HepG2 (cell line): Measurements from ENCODE around the gene BCAN. TPM values are rescaled to one million over a fixed set of nuclear protein-coding genes. Genes with fewer than 3 reads are reported as not detected.

ENCODE experiments used
- ATF7-NPFF ChIP-seq: sonication (generic); formaldehyde crosslinking; IDR thresholded peaks from 2 replicates; pipeline ENCODE4 v1.8.1; 2023; ENCODE audit warnings: mild to moderate bottlenecking, low read depth, missing genetic modification reagents, moderate library complexity
- BRCA1 ChIP-seq: sonication (generic); formaldehyde crosslinking; IDR thresholded peaks from 2 replicates; pipeline ENCODE4 v1.4.0; 2020; ENCODE audit warnings: missing genetic modification reagents
- ETV5 ChIP-seq: IDR thresholded peaks from 2 replicates; pipeline ENCODE4 v1.6.1; 2018; ENCODE audit warnings: missing biosample characterization, missing genetic modification reagents, inconsistent platforms, borderline replicate concordance
- HOXA3 ChIP-seq: sonication (generic); formaldehyde crosslinking; IDR thresholded peaks from 2 replicates; pipeline ENCODE4 v1.5.0; 2020; ENCODE audit warnings: missing genetic modification reagents
- ISX ChIP-seq: sonication (generic); formaldehyde crosslinking; conservative IDR thresholded peaks from 2 replicates; pipeline ENCODE4 v1.5.0; 2020; ENCODE audit warnings: missing genetic modification reagents
- NR2F6 ChIP-seq, 2 experiments: IDR thresholded peaks; 2 replicates each; pipeline ENCODE4 v1.6.1; 2016; ENCODE audit warnings: antibody characterized with exemption in 1 of 2, mild to moderate bottlenecking in 1 of 2
- PCBP2 ChIP-seq: fragments of 200-400 bp; formaldehyde crosslinking; optimal IDR thresholded peaks from 2 replicates; pipeline ENCODE3; 2018; ENCODE audit warnings: low read length, low read depth; ENCODE audit not compliant: poor library complexity, severe bottlenecking
- POLR2AphosphoS2 ChIP-seq: IDR thresholded peaks from 2 replicates; pipeline ENCODE4 v1.6.1; 2011; ENCODE audit warnings: low read depth, low read length, improper control_type of control experiment
- RBAK ChIP-seq: sonication (generic); formaldehyde crosslinking; IDR thresholded peaks from 2 replicates; pipeline ENCODE4 v1.5.1; 2020; ENCODE audit warnings: mild to moderate bottlenecking, missing genetic modification reagents
- REST ChIP-seq, 2 experiments: IDR thresholded peaks; 2 replicates each; pipeline ENCODE4 v1.6.1; 2011 to 2012; ENCODE audit warnings: low read length in 2 of 2, borderline replicate concordance in 1 of 2, low read depth in 1 of 2, mild to moderate bottlenecking in 1 of 2, moderate library complexity in 1 of 2
- RXRB ChIP-seq: IDR thresholded peaks from 2 replicates; pipeline ENCODE4 v1.6.1; 2016; ENCODE audit warnings: borderline replicate concordance, missing genetic modification reagents, missing compliant biosample characterization
- SAFB2 ChIP-seq: sonication (generic); formaldehyde crosslinking; IDR thresholded peaks from 2 replicates; pipeline ENCODE4 v1.5.1; 2020; ENCODE audit warnings: missing genetic modification reagents, low read depth, mild to moderate bottlenecking, borderline replicate concordance
- SMARCE1 ChIP-seq: fragments of 450-650 bp; IDR thresholded peaks from 2 replicates; pipeline ENCODE4 v1.6.1; 2017; ENCODE audit warnings: borderline replicate concordance
- SNAPC2 ChIP-seq: sonication (generic); formaldehyde crosslinking; IDR thresholded peaks from 2 replicates; pipeline ENCODE4 v1.8.1; 2022; ENCODE audit warnings: mild to moderate bottlenecking, missing genetic modification reagents
- SOX5 ChIP-seq: IDR thresholded peaks from 2 replicates; pipeline ENCODE4 v1.6.1; 2016; ENCODE audit warnings: borderline replicate concordance
- ZBTB7A ChIP-seq: sonication (generic); formaldehyde crosslinking; IDR thresholded peaks from 2 replicates; pipeline ENCODE4 v1.8.0; 2022; ENCODE audit warnings: mild to moderate bottlenecking, missing genetic modification reagents
- ZMAT3 ChIP-seq: sonication (generic); formaldehyde crosslinking; conservative IDR thresholded peaks from 2 replicates; pipeline ENCODE4 v1.7.0; 2021; ENCODE audit warnings: missing genetic modification reagents
- ZNF274 ChIP-seq: sonication (generic); formaldehyde crosslinking; IDR thresholded peaks from 2 replicates; pipeline ENCODE4 v1.5.1; 2020; ENCODE audit warnings: mild to moderate bottlenecking, missing genetic modification reagents
- ZNF354B ChIP-seq: sonication (generic); formaldehyde crosslinking; IDR thresholded peaks from 2 replicates; pipeline ENCODE4 v1.8.0; 2022; ENCODE audit warnings: mild to moderate bottlenecking, missing genetic modification reagents
- ZNF747 ChIP-seq: sonication (generic); formaldehyde crosslinking; IDR thresholded peaks from 2 replicates; pipeline ENCODE4 v1.8.1; 2023; ENCODE audit warnings: missing genetic modification reagents, mild to moderate bottlenecking, borderline replicate concordance
- polyA plus RNA-seq, 8 experiments: library from polyadenylated mRNA; depleted of rRNA in 3 of 8; stranded (reverse) in 7 of 8; unstranded in 1 of 8; fragments of >200 nt; fragmentation: Illumina TruSeq in 4 of 8; extraction: Trizol in 4 of 8; gene quantifications; 2 replicates each; pipeline versions ENCODE4 v1.2.1 to v1.2.3, GENCODE V29; 2011 to 2016; ENCODE audit warnings: low read depth in 4 of 8, missing spikeins in 1 of 8, mixed read lengths in 1 of 8; ENCODE audit not compliant: insufficient read depth in 1 of 8
- total RNA-seq, 5 experiments: library from RNA; depleted of rRNA; stranded (reverse); fragments of >200 nt; fragmentation: Illumina TruSeq; extraction: Trizol; gene quantifications; 2 replicates each; pipeline ENCODE4 v1.2.3, GENCODE V29; 2016; ENCODE audit warnings: low read depth in 1 of 5
- TF ChIP-seq, protein P1 (sequence below): sonication (generic); formaldehyde crosslinking; IDR thresholded peaks from 2 replicates; pipeline ENCODE4 v1.4.0; 2020; ENCODE audit warnings: missing genetic modification reagents
- TF ChIP-seq, protein P2 (sequence below): sonication (generic); formaldehyde crosslinking; IDR thresholded peaks from 2 replicates; pipeline ENCODE4 v1.4.0; 2020; ENCODE audit warnings: missing genetic modification reagents, borderline replicate concordance

Gene BCAN
- total and polyA plus RNA-seq, 2 of the 13 experiments (the other 11 are each of a cell fraction or from before 2014, with no cell fraction given): not detected

- TF ChIP-seq, protein P1, sequence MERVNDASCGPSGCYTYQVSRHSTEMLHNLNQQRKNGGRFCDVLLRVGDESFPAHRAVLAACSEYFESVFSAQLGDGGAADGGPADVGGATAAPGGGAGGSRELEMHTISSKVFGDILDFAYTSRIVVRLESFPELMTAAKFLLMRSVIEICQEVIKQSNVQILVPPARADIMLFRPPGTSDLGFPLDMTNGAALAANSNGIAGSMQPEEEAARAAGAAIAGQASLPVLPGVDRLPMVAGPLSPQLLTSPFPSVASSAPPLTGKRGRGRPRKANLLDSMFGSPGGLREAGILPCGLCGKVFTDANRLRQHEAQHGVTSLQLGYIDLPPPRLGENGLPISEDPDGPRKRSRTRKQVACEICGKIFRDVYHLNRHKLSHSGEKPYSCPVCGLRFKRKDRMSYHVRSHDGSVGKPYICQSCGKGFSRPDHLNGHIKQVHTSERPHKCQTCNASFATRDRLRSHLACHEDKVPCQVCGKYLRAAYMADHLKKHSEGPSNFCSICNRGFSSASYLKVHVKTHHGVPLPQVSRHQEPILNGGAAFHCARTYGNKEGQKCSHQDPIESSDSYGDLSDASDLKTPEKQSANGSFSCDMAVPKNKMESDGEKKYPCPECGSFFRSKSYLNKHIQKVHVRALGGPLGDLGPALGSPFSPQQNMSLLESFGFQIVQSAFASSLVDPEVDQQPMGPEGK (CRISPR knock-in tag): peak; percentile 53; the same call in 1 of the 2 replicates
- peak; percentile 70; the same call in 1 of the 2 replicates for TF ChIP-seq ETV5
- peak; percentile 34; the same call in 1 of the 2 replicates for TF ChIP-seq ZNF274
- TF ChIP-seq SNAPC2 (CRISPR knock-in tag): no peak
- TF ChIP-seq ZBTB7A (CRISPR knock-in tag): no peak
- TF ChIP-seq SMARCE1: no peak
- TF ChIP-seq, protein P2, sequence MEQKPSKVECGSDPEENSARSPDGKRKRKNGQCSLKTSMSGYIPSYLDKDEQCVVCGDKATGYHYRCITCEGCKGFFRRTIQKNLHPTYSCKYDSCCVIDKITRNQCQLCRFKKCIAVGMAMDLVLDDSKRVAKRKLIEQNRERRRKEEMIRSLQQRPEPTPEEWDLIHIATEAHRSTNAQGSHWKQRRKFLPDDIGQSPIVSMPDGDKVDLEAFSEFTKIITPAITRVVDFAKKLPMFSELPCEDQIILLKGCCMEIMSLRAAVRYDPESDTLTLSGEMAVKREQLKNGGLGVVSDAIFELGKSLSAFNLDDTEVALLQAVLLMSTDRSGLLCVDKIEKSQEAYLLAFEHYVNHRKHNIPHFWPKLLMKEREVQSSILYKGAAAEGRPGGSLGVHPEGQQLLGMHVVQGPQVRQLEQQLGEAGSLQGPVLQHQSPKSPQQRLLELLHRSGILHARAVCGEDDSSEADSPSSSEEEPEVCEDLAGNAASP (CRISPR knock-in tag): peak; percentile 63; the same call in 1 of the 2 replicates
- no peak for TF ChIP-seq NR2F6 (IDR thresholded peaks at IDR 0.05)
- no peak for TF ChIP-seq NR2F6 (CRISPR knock-in tag; IDR thresholded peaks at IDR 0.05)
- no peak for TF ChIP-seq RBAK (CRISPR knock-in tag)
- TF ChIP-seq BRCA1: no peak
- no peak for TF ChIP-seq ZNF354B (CRISPR knock-in tag)
- no peak for TF ChIP-seq SAFB2
- no peak; the same call in 1 of the 2 replicates for TF ChIP-seq SOX5 (CRISPR knock-in tag)
- no peak for TF ChIP-seq PCBP2
- no peak for TF ChIP-seq ZMAT3 (CRISPR knock-in tag)
- TF ChIP-seq RXRB (CRISPR knock-in tag): 0 out of 2 replicates have a peak, but pooled peaks have one; percentile 47
- TF ChIP-seq ATF7-NPFF (CRISPR knock-in tag): no peak
- no peak; the same call in 1 of the 2 replicates for TF ChIP-seq ZNF747 (CRISPR knock-in tag)
- TF ChIP-seq REST (IDR thresholded peaks at IDR 0.05; ENCODE audit: borderline replicate concordance in 1 of 2, low read depth in 1 of 2, low read length in 2 of 2): peak in 1 of 2 experiments; percentile 58; a peak in 1 of 4 replicates
- TF ChIP-seq POLR2AphosphoS2: no peak
- no peak for TF ChIP-seq ISX (CRISPR knock-in tag)
- peak; percentile 92 for TF ChIP-seq HOXA3
Measured at GRCh38 chr1:156601122-156601830, 40.6 kb upstream of the BCAN start, which contains the start of gene GPATCH4 (continued).
